ENCODE results near the gene RIMS3.

The RIMS3 gene

DNA sequence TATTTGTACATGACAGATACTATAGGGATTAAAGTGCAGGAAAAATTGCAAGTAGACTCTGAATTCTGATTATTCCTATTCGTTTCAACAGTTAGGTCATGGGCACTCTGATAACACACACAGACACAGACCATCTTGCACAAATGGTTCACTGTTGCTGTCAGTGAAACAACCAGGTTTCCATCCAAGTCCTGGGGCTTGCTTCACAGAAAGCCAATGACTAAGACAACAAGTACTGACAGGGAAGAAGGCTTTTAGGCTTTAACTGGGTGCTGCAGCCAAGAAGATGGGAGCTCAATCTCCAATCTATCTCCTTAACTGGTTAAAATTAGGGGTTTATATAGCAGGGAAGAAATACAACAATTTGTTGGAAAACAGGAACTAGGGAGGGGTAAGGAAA, 57.6 kb downstream of the RIMS3 start:
- TF ChIP-seq REST (IDR thresholded peaks at IDR 0.05; ENCODE audit: insufficient read depth in 1 of 2, low read depth in 2 of 2, low read length in 2 of 2) (no peak), TAF1 (IDR thresholded peaks at IDR 0.05; ENCODE audit: borderline replicate concordance, insufficient read depth, low read length) (no peak), FOXP2 (optimal IDR thresholded peaks at IDR 0.05; ENCODE audit: borderline replicate concordance, extremely low read depth, extremely low read length, insufficient read depth) (no peak), SIN3A (IDR thresholded peaks at IDR 0.05; ENCODE audit: borderline replicate concordance, insufficient read depth, low read length) (no peak)

DNA sequence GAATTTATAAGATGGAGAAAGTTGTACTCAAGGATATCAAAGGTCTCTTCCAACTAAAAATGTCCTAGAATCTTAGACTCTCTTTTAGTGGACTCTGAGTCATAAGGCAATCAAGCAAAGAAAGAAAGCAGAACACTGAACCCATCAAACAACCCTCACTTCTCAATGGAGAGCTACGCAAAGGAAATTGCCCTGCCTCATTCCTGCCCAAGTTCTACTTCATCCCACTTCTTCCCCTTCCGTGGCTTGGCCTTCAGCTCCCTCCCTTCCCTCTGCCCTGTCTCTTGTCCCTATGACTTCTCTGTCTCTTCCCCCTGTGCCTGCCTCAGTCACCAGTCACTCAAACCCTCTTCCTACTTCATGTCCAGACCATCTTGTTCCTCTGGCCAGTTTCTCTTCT, 58.5 kb downstream of the RIMS3 start:
- no peak for TF ChIP-seq POLR2AphosphoS5 (IDR thresholded peaks at IDR 0.05; ENCODE audit: low read depth, low read length)
- no peak for TF ChIP-seq FOXP2 (optimal IDR thresholded peaks at IDR 0.05; ENCODE audit: borderline replicate concordance, extremely low read depth, extremely low read length, insufficient read depth)
- no peak for TF ChIP-seq REST (IDR thresholded peaks at IDR 0.05; ENCODE audit: insufficient read depth in 1 of 2, low read depth in 2 of 2, low read length in 2 of 2)
- TF ChIP-seq SIN3A (IDR thresholded peaks at IDR 0.05; ENCODE audit: borderline replicate concordance, insufficient read depth, low read length): no peak
- TF ChIP-seq TAF1 (IDR thresholded peaks at IDR 0.05; ENCODE audit: borderline replicate concordance, insufficient read depth, low read length): no peak

DNA sequence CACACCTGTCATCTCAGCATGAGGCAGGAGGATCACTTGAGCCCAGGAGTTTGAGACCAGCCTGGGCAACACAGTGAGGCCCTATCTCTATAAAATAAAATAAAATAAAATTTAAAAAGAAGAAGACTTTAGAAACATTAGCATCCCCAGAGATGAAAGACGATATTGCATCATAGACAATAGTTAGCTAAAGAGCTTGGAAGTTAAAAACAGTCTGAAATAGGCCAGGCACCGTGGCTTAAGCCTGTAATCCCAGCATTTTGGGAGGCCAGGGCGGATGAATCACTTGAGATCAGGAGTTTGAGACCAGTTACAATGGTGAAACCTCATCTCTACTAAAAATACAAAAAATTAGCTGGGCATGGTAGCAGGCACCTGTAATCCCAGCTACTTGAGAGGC, 59.3 kb downstream of the RIMS3 start:
- TF ChIP-seq POLR2AphosphoS5 (IDR thresholded peaks at IDR 0.05; ENCODE audit: low read depth, low read length): no peak
- no peak for TF ChIP-seq REST (IDR thresholded peaks at IDR 0.05; ENCODE audit: insufficient read depth in 1 of 2, low read depth in 2 of 2, low read length in 2 of 2)
- no peak for TF ChIP-seq SIN3A (IDR thresholded peaks at IDR 0.05; ENCODE audit: borderline replicate concordance, insufficient read depth, low read length)
- no peak for TF ChIP-seq FOXP2 (optimal IDR thresholded peaks at IDR 0.05; ENCODE audit: borderline replicate concordance, extremely low read depth, extremely low read length, insufficient read depth)
- TF ChIP-seq TAF1 (IDR thresholded peaks at IDR 0.05; ENCODE audit: borderline replicate concordance, insufficient read depth, low read length): no peak

- TF ChIP-seq REST (IDR thresholded peaks at IDR 0.05; ENCODE audit: insufficient read depth in 1 of 2, low read depth in 2 of 2, low read length in 2 of 2) (no peak), SIN3A (IDR thresholded peaks at IDR 0.05; ENCODE audit: borderline replicate concordance, insufficient read depth, low read length) (no peak), FOXP2 (optimal IDR thresholded peaks at IDR 0.05; ENCODE audit: borderline replicate concordance, extremely low read depth, extremely low read length, insufficient read depth) (no peak), POLR2AphosphoS5 (IDR thresholded peaks at IDR 0.05; ENCODE audit: low read depth, low read length) (no peak), TAF1 (IDR thresholded peaks at IDR 0.05; ENCODE audit: borderline replicate concordance, insufficient read depth, low read length) (no peak)
Measured at GRCh38 chr1:40599926-40600325, 65.6 kb downstream of the RIMS3 start.

GRCh38 chr1:40595623-40596022, 69.9 kb downstream of the RIMS3 start:
- no peak for TF ChIP-seq SIN3A (IDR thresholded peaks at IDR 0.05; ENCODE audit: borderline replicate concordance, insufficient read depth, low read length)
- TF ChIP-seq REST (IDR thresholded peaks at IDR 0.05; ENCODE audit: insufficient read depth in 1 of 2, low read depth in 2 of 2, low read length in 2 of 2): no peak
- TF ChIP-seq POLR2AphosphoS5 (IDR thresholded peaks at IDR 0.05; ENCODE audit: low read depth, low read length): no peak
- no peak for TF ChIP-seq FOXP2 (optimal IDR thresholded peaks at IDR 0.05; ENCODE audit: borderline replicate concordance, extremely low read depth, extremely low read length, insufficient read depth)
- no peak for TF ChIP-seq TAF1 (IDR thresholded peaks at IDR 0.05; ENCODE audit: borderline replicate concordance, insufficient read depth, low read length)
